GM18867 (cell line): ENCODE results near the gene VIT.
"Not testable (repeated sequence)": the region's sequence is repeated elsewhere in the genome, so short reads cannot be mapped to it uniquely, and the experiment has no call there.

Source experiments
- ATAC-seq: cut with Tn5 transposase; IDR thresholded peaks from one replicate; pipeline ENCODE4 v1.9.1; 2021; ENCODE audit warnings: mild to moderate bottlenecking, moderate library complexity; ENCODE audit not compliant: unreplicated experiment

Gene VIT

GRCh38 chr2:36801088-36801487 lies 104.6 kb downstream of the VIT start:
- ATAC-seq: no peak

GRCh38 chr2:36802952-36803351 lies 106.4 kb downstream of the VIT start:
- ATAC-seq: no peak

- ATAC-seq: no peak
Measured at GRCh38 chr2:36805635-36806224, 109.2 kb downstream of the VIT start.

- no peak for ATAC-seq
Measured at GRCh38 chr2:36807223-36807886, 110.8 kb downstream of the VIT start.

GRCh38 chr2:36808386-36809068 lies 112.0 kb downstream of the VIT start:
- no peak for ATAC-seq

GRCh38 chr2:36809069-36809445 lies 112.5 kb downstream of the VIT start:
- ATAC-seq: no peak

- no peak for ATAC-seq
Measured at GRCh38 chr2:36811071-36811470, 114.6 kb downstream of the VIT start.

- no peak for ATAC-seq
Measured at GRCh38 chr2:36812196-36812595, 115.7 kb downstream of the VIT start.

GRCh38 chr2:36818542-36818941 lies 122.0 kb downstream of the VIT start:
- no peak for ATAC-seq

GRCh38 chr2:36819095-36819711 lies 122.7 kb downstream of the VIT start:
- ATAC-seq: no peak

GRCh38 chr2:36820942-36821605 lies 124.6 kb downstream of the VIT start:
- no peak for ATAC-seq

GRCh38 chr2:36823862-36824261 lies 127.4 kb downstream of the VIT start:
- ATAC-seq: no peak

GRCh38 chr2:36824273-36824672 lies 127.8 kb downstream of the VIT start:
- no peak for ATAC-seq

GRCh38 chr2:36824683-36825082 lies 128.2 kb downstream of the VIT start:
- not testable (repeated sequence) for ATAC-seq

- no peak for ATAC-seq
Measured at GRCh38 chr2:36831185-36831584, 134.7 kb downstream of the VIT start.

- ATAC-seq: no peak
Measured at GRCh38 chr2:36834203-36834602, 137.7 kb downstream of the VIT start.

- no peak for ATAC-seq
Measured at GRCh38 chr2:36834731-36835524, 138.4 kb downstream of the VIT start.

GRCh38 chr2:36839976-36840617 lies 143.6 kb downstream of the VIT start:
- no peak for ATAC-seq

GRCh38 chr2:36843838-36844237 lies 147.3 kb downstream of the VIT start:
- no peak for ATAC-seq

- ATAC-seq: no peak
Measured at GRCh38 chr2:36849265-36849664, 152.8 kb downstream of the VIT start.
